B cell (primary cell): ENCODE measurements around the gene PARVA. TPM values are rescaled to one million over a fixed set of nuclear protein-coding genes. Genes with fewer than 3 reads are reported as not detected.
"Not testable (repeated sequence)": the region's sequence is repeated elsewhere in the genome, so short reads cannot be mapped to it uniquely, and the experiment has no call there.

Source experiments
- ATAC-seq: fragments of 200-7000 bp; cut with Tn5 transposase; one replicate; pipeline ENCODE4 v1.10.0; 2021; ENCODE audit warnings: low read depth, mild to moderate bottlenecking, moderate number of reproducible peaks, moderate library complexity
- CTCF ChIA-PET: fragments of 350-600 bp; sonication (Branson Sonifier 250); formaldehyde crosslinking; loops from one replicate; lab custom pipeline; 2021; ENCODE audit warnings: antibody characterized with exemption, inconsistent platforms; lab: Charles Lee
- POLR2A ChIA-PET: fragments of 350-600 bp; sonication (Branson Sonifier 250); formaldehyde crosslinking; loops from one replicate; lab custom pipeline; 2021; ENCODE audit warnings: antibody characterized with exemption; lab: Charles Lee
- DNase-seq: peaks from one replicate; pipeline ENCODE4 v3.0.0; 2013
- H2AFZ ChIP-seq: 2 replicates; pipeline ENCODE4 v1.6.1; 2012; ENCODE audit warnings: mild to moderate bottlenecking, low read depth, low read length; ENCODE audit not compliant: insufficient read depth, poor library complexity, severe bottlenecking
- H3K27ac ChIP-seq, 2 donors: 1 replicate in 1 of 2; 2 replicates in 1 of 2; pipeline ENCODE4 v1.5.1; 2012 to 2013; ENCODE audit warnings: low read length in 2 of 2, mild to moderate bottlenecking in 2 of 2, moderate library complexity in 1 of 2
- H3K27me3 ChIP-seq, 4 experiments: fragments of 200-600 bp in 1 of 4; sonication (generic) in 1 of 4; replicated peaks in 1 of 4; 1 replicate in 2 of 4; 2 replicates in 2 of 4; pipeline versions ENCODE4 v1.6.1 to v1.7.0; 2013 to 2016; ENCODE audit warnings: low read length in 3 of 4, mild to moderate bottlenecking in 2 of 4, mixed read lengths in 1 of 4, moderate library complexity in 1 of 4; ENCODE audit not compliant: insufficient read depth in 4 of 4, control insufficient read depth in 3 of 4; ENCODE audit errors: control extremely low read depth in 1 of 4
- H3K36me3 ChIP-seq, 2 experiments: replicated peaks in 1 of 2; 1 replicate in 1 of 2; 2 replicates in 1 of 2; pipeline versions ENCODE4 v1.6.1 to v1.7.1; 2013; ENCODE audit warnings: low read length in 1 of 2; ENCODE audit not compliant: insufficient read depth in 2 of 2, control insufficient read depth in 1 of 2; ENCODE audit errors: control extremely low read depth in 1 of 2, extremely low read depth in 1 of 2
- H3K4me1 ChIP-seq, 2 donors: fragments of 200-600 bp in 1 of 2; sonication (generic) in 1 of 2; 1 replicate in 1 of 2; 2 replicates in 1 of 2; pipeline versions ENCODE4 v1.5.1 to v1.6.1; 2013 to 2017; ENCODE audit warnings: low read length in 2 of 2; ENCODE audit not compliant: control insufficient read depth in 2 of 2, insufficient read depth in 2 of 2
- H3K4me2 ChIP-seq: replicated peaks from 2 replicates; pipeline ENCODE3; 2012; ENCODE audit warnings: mild to moderate bottlenecking, low read depth, low read length; ENCODE audit not compliant: poor library complexity, severe bottlenecking
- H3K4me3 ChIP-seq, 5 experiments: fragments of 200-600 bp in 1 of 5; sonication (generic) in 1 of 5; 1 replicate in 3 of 5; 2 replicates in 2 of 5; pipeline versions ENCODE4 v1.5.1 to v1.7.0; 2011 to 2016; ENCODE audit warnings: low read length in 4 of 5, mild to moderate bottlenecking in 4 of 5, low read depth in 2 of 5, control low read depth in 1 of 5, moderate library complexity in 1 of 5; ENCODE audit not compliant: insufficient read depth in 1 of 5; ENCODE audit errors: control extremely low read depth in 1 of 5, extremely low read depth in 1 of 5
- H3K79me2 ChIP-seq: fragments of 200-600 bp; sonication (generic); one replicate; pipeline ENCODE4 v1.6.0; 2016; ENCODE audit warnings: low read length; ENCODE audit not compliant: control insufficient read depth, insufficient read depth
- H3K9ac ChIP-seq: fragments of 200-600 bp; sonication (generic); 2 replicates; pipeline ENCODE4 v1.6.1; 2017; ENCODE audit warnings: mild to moderate bottlenecking, low read length, moderate library complexity
- H3K9me3 ChIP-seq, 3 donors: one replicate each; pipeline versions ENCODE4 v1.6.1 to v1.7.1; 2013; ENCODE audit warnings: low read length in 2 of 3; ENCODE audit not compliant: control insufficient read depth in 2 of 3, insufficient read depth in 1 of 3; ENCODE audit errors: control extremely low read depth in 1 of 3
- H4K20me1 ChIP-seq: 2 replicates; pipeline ENCODE4 v1.6.0; 2012; ENCODE audit warnings: mild to moderate bottlenecking, low read length; ENCODE audit not compliant: insufficient read depth, control insufficient read depth, poor library complexity, severe bottlenecking
- H3K27ac Mint-ChIP-seq: one replicate; pipeline ENCODE4 v1.8.0; 2021; ENCODE audit warnings: mixed read lengths
- H3K27me3 Mint-ChIP-seq: one replicate; pipeline ENCODE4 v1.8.0; 2021; ENCODE audit warnings: mixed read lengths
- H3K4me1 Mint-ChIP-seq: one replicate; pipeline ENCODE4 v1.8.0; 2021; ENCODE audit warnings: mixed read lengths
- H3K4me3 Mint-ChIP-seq: one replicate; pipeline ENCODE4 v1.8.0; 2021; ENCODE audit warnings: mixed read lengths
- H3K9me3 Mint-ChIP-seq: one replicate; pipeline ENCODE4 v1.8.0; 2022; ENCODE audit warnings: mixed read lengths; ENCODE audit not compliant: insufficient read depth
- EZH2 ChIP-seq: IDR thresholded peaks from 2 replicates; pipeline ENCODE4 v1.6.1; 2012; ENCODE audit warnings: borderline replicate concordance, low read depth, mild to moderate bottlenecking, moderate library complexity, low read length; ENCODE audit not compliant: insufficient read depth, poor library complexity, severe bottlenecking
- WGBS: methylation state at CpG from one replicate; pipeline ENCODE4 v1.1.5; 2013; ENCODE audit warnings: missing lambda C conversion rate; ENCODE audit not compliant: insufficient coverage; 5-methylcytosine and 5-hydroxymethylcytosine counted together
- intact Hi-C: fragments of 100-400 bp; cut with micrococcal nuclease; formaldehyde crosslinking; loops from one replicate; pipeline ENCODE4 v1.10.0; 2022
- polyA plus RNA-seq: library from polyadenylated mRNA; depleted of rRNA; stranded (reverse); fragments of >200 nt; gene quantifications from 2 replicates; pipeline ENCODE4 v1.2.3, GENCODE V29; 2012
- total RNA-seq, 2 donors: library from RNA; stranded (reverse); fragments of 120-200 nt in 1 of 2; gene quantifications; 1 replicate in 1 of 2; 2 replicates in 1 of 2; pipeline versions ENCODE4 v1.2.3 to v1.2.4, GENCODE V29; 2013 to 2022
- TF ChIP-seq, protein P1 (sequence below): fragments of 200-600 bp; IDR thresholded peaks from one replicate; pipeline ENCODE4 v1.8.0; 2022; ENCODE audit warnings: antibody characterized with exemption, mild to moderate bottlenecking

The PARVA gene
- total and polyA plus RNA-seq, 2 donors (not counting 1 experiment from before 2014, with no cell fraction given), result not detected

DNA sequence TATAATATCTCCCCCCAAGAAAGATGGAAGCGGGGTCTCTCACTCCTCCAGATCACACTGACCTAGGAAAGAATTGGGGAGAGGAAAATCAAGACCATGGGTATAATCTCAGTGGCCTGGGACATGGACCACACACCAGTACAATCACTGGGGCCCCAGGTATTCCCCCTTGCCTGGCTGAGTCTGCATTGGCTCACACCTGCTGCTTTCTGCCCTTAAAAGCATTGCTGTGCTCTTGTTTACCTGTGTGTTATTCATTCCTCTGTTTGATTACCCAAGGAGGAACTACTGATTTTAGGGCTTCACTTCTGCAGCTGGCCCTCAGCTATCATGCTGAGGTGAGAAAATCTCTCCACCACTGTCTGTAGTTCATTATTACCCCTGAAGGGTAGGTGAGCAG, 14.0 kb upstream of the PARVA start:
- no peaks in the 10 kb centered on the region for H4K20me1 ChIP-seq
- intact Hi-C loops, result no loop called here
- ChIA-PET CTCF (no interaction called here), POLR2A (no interaction called here)
- TF ChIP-seq, protein P1, sequence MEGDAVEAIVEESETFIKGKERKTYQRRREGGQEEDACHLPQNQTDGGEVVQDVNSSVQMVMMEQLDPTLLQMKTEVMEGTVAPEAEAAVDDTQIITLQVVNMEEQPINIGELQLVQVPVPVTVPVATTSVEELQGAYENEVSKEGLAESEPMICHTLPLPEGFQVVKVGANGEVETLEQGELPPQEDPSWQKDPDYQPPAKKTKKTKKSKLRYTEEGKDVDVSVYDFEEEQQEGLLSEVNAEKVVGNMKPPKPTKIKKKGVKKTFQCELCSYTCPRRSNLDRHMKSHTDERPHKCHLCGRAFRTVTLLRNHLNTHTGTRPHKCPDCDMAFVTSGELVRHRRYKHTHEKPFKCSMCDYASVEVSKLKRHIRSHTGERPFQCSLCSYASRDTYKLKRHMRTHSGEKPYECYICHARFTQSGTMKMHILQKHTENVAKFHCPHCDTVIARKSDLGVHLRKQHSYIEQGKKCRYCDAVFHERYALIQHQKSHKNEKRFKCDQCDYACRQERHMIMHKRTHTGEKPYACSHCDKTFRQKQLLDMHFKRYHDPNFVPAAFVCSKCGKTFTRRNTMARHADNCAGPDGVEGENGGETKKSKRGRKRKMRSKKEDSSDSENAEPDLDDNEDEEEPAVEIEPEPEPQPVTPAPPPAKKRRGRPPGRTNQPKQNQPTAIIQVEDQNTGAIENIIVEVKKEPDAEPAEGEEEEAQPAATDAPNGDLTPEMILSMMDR, result no peak
- TF ChIP-seq EZH2, result no peak
- H3K4me3 ChIP-seq, result no peak overlapping the region
- H2AFZ ChIP-seq, result no peak overlapping the region
- Mint-ChIP-seq H3K4me3 (no peak overlapping the region), H3K27ac (no peak overlapping the region), H3K9me3 (peaks cover 4% of the 10 kb centered on the region), H3K4me1 (no peaks in the 10 kb centered on the region), H3K27me3 (peaks cover 21% of the 10 kb centered on the region)
- no peak overlapping the region for H3K4me2 ChIP-seq
- no peak for ATAC-seq
- H3K9ac ChIP-seq, result no peak overlapping the region
- DNase-seq, result no peak
- peaks cover 0 to 4% (median 0%) of the 10 kb centered on the region in 3 donors for H3K9me3 ChIP-seq
- peaks cover 0 to 2% (median 0%) of the 10 kb centered on the region in 4 experiments for H3K27me3 ChIP-seq
- no peaks in the 10 kb centered on the region for H3K79me2 ChIP-seq
- WGBS, result no CpG with 5 or more reads among the region's 1 CpG
- H3K4me1 ChIP-seq, result no peaks in the 10 kb centered on the region
- no peak overlapping the region for H3K27ac ChIP-seq
- H3K36me3 ChIP-seq, result no peaks in the 10 kb centered on the region

GRCh38 chr11:12365965-12366575, 11.3 kb upstream of the PARVA start:
- H3K36me3 ChIP-seq, intact Hi-C loops, DNase-seq, H3K4me1 ChIP-seq, H3K27me3 ChIP-seq, CTCF ChIA-PET, H3K27ac ChIP-seq, H3K4me3 ChIP-seq, H3K79me2 ChIP-seq, H2AFZ ChIP-seq, H3K9me3 ChIP-seq, H3K27ac Mint-ChIP-seq, H3K9me3 Mint-ChIP-seq, POLR2A ChIA-PET, H3K4me2 ChIP-seq, H4K20me1 ChIP-seq, H3K9ac ChIP-seq, H3K4me1 Mint-ChIP-seq, ATAC-seq, H3K4me3 Mint-ChIP-seq: not testable (repeated sequence)
- peaks cover 20% of the 10 kb centered on the region for H3K27me3 Mint-ChIP-seq
- 70% methylated on average over 14 of the region's 14 CpGs for WGBS

- CTCF ChIA-PET, result not testable (repeated sequence)
These were observed 10.3 kb upstream of the PARVA start for GRCh38 chr11:12367057-12367456.

More at GRCh38 chr11:12367057-12367456, 10.3 kb upstream of the PARVA start:
- H3K4me3 ChIP-seq, intact Hi-C loops, H3K79me2 ChIP-seq, H3K4me1 ChIP-seq, H3K36me3 ChIP-seq, H3K4me3 Mint-ChIP-seq, H3K9me3 ChIP-seq, H4K20me1 ChIP-seq, H3K27ac ChIP-seq, ATAC-seq, H2AFZ ChIP-seq, H3K9ac ChIP-seq, H3K4me2 ChIP-seq, DNase-seq, POLR2A ChIA-PET, H3K27me3 ChIP-seq, H3K9me3 Mint-ChIP-seq, H3K27ac Mint-ChIP-seq, H3K4me1 Mint-ChIP-seq: not testable (repeated sequence)
- peaks cover 20% of the 10 kb centered on the region for H3K27me3 Mint-ChIP-seq
- WGBS, result 100% methylated on average over 6 of the region's 6 CpGs
